OCI-LY7 (cell line): ENCODE results near the gene SPRR5.

Experiments
- CTCF ChIP-seq: fragments of 200-600 bp; sonication (generic); conservative IDR thresholded peaks from 2 replicates; pipeline ENCODE4 v1.5.1; 2014; ENCODE audit warnings: mild to moderate bottlenecking, antibody characterized with exemption, low read length, moderate library complexity, mixed read lengths
- EZH2phosphoT487 ChIP-seq: fragments of 200-600 bp; sonication (generic); IDR thresholded peaks from 2 replicates; pipeline ENCODE4 v1.6.1; 2018; ENCODE audit warnings: low read depth, borderline replicate concordance, mild to moderate bottlenecking, mixed run types, antibody characterized with exemption, low read length, moderate library complexity, mixed read lengths

DNA sequence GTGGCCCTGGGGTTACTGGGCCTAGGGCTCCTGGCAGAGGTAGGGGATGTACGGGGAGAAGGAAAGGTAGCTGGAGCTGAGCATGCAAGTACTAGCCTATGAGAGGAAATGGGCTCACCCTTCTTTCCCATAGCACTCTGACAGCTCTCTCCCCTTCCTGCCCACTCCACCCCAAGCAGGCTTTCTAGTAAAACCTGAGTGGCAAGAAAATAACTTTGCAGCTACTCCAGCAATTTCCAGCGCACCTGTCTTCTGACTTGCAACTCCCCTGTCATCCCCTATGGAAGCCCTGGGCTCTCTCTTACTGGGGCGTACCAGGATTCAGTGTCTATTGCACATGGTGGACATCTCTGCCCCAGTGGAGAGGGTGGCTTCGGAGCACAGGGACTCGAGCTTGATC, 45.4 kb upstream of the SPRR5 start:
- no peak for TF ChIP-seq CTCF
- TF ChIP-seq EZH2phosphoT487: no peak
